ENCODE results near the gene PXDN.
A peak's percentile ranks its signal among the peaks of the same experiment; 100 is the strongest.
"Not testable (repeated sequence)": the region's sequence is repeated elsewhere in the genome, so short reads cannot be mapped to it uniquely, and the experiment has no call there.

Gene PXDN, protein sequence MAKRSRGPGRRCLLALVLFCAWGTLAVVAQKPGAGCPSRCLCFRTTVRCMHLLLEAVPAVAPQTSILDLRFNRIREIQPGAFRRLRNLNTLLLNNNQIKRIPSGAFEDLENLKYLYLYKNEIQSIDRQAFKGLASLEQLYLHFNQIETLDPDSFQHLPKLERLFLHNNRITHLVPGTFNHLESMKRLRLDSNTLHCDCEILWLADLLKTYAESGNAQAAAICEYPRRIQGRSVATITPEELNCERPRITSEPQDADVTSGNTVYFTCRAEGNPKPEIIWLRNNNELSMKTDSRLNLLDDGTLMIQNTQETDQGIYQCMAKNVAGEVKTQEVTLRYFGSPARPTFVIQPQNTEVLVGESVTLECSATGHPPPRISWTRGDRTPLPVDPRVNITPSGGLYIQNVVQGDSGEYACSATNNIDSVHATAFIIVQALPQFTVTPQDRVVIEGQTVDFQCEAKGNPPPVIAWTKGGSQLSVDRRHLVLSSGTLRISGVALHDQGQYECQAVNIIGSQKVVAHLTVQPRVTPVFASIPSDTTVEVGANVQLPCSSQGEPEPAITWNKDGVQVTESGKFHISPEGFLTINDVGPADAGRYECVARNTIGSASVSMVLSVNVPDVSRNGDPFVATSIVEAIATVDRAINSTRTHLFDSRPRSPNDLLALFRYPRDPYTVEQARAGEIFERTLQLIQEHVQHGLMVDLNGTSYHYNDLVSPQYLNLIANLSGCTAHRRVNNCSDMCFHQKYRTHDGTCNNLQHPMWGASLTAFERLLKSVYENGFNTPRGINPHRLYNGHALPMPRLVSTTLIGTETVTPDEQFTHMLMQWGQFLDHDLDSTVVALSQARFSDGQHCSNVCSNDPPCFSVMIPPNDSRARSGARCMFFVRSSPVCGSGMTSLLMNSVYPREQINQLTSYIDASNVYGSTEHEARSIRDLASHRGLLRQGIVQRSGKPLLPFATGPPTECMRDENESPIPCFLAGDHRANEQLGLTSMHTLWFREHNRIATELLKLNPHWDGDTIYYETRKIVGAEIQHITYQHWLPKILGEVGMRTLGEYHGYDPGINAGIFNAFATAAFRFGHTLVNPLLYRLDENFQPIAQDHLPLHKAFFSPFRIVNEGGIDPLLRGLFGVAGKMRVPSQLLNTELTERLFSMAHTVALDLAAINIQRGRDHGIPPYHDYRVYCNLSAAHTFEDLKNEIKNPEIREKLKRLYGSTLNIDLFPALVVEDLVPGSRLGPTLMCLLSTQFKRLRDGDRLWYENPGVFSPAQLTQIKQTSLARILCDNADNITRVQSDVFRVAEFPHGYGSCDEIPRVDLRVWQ (N-terminal part only)

DNA sequence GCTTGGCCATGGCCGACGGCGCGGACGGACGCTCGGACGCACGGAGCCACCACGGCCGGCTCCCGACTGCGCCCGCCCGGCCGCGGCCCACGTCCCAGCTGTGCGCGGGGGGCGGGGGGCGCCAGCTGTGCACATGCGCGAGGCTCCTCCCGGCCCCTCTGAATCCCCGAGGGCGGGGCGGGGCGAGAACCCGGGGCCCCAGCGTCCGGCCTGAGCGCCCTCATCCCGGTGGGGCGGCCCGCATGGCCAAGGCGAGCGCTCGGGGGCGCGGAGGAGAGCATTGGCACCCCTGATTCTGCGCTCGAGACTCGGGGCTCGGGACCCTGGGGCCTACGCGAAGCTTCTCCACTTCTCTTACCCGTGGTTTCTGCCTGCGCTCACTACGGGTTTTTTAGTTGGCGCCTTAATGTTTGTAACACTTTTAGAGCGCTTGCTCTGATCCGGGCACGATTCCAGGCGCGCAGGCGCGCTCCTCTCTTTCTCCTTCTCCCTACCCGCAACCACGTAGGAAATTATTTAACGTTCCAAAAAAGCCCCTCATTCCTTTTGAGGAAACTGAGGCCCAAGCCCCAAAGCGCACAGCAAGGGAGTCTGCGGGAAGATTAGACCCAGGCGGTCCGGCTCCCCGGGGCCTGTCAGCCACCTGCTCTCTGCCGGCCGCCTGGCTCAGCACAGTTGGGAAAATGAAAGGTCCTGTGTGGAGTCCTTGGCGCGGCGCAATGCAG is at the start of gene PXDN:
Gene PXDN, minus strand, starts transcription at position 70 of the 725 bp plus-strand sequence. Its CDS starts 60 bp downstream, at position 10.
- DNase-seq = peak in 9 of 51 donors; percentile 15 to 46 (median 27)

DNA sequence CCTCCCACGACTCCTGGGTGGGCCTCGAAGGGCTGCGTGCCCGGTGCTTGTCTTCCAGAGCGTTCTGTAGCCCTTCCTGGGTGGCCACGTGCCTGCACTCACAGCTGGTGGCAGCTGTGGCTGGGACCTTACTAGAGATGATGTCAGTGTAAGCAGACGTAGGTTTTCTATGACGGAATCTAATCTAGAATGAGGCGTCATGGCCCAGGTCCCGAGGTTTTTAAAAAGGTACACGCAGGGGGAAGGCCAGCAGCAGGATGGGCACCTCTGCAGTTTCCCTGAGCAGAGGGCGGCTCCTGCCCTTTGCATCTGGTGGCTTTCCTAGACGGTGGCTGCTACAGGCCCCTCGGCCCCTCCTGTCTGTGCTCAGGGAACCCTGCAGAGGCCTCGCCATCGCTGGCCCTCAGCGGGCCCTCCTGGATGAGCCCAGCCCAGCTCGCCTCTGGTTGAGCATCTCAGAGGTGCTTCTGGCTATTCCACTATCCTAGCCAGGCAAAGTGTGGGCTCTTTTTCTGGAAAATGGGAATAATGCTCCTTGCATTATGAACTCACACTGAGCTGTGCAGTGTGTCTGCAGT is 49.6 kb upstream of the PXDN start:
- DNase-seq = no peak

DNA sequence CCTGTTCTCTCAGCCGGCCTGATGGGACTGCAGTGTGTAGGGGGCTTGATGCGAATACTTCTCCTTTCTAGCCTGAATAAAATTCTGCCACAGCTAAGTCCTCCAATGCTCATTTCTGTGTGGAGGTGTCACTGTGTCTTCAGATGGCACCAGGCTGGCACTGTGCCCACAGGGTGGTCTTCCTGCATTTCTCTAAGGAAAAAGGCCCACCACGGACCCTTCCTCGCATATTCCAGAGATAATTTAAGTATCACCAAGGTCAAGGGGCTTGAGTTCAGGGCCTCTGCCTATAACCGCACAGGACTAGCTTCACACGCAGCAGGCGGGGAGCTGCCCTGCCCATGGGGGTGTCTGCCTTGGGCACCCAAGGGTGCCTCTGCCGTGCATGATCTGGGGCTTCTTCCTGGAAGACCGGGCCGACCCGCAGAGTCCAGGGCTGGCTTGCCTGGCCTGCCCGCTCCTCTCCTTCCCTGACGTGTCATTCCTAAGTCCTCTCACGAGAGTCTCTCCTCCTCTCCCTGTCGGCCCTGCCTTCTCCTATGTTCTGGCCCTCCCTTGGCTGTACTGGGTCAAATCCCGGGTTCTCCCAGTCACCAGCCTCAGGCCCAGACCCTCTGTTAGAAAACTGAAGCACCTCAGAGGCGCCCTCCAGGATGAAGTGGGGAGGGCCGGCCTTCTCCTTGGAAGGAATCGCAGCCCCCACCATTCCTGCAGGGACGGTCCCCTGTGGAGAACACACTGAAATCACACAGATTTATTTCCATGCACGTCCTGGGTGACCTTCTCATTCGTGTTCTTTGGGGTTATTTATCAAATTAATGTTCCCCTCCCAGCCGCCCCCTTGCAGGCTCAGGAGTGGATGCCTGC is 48.9 kb upstream of the PXDN start:
- no peak for DNase-seq

DNA sequence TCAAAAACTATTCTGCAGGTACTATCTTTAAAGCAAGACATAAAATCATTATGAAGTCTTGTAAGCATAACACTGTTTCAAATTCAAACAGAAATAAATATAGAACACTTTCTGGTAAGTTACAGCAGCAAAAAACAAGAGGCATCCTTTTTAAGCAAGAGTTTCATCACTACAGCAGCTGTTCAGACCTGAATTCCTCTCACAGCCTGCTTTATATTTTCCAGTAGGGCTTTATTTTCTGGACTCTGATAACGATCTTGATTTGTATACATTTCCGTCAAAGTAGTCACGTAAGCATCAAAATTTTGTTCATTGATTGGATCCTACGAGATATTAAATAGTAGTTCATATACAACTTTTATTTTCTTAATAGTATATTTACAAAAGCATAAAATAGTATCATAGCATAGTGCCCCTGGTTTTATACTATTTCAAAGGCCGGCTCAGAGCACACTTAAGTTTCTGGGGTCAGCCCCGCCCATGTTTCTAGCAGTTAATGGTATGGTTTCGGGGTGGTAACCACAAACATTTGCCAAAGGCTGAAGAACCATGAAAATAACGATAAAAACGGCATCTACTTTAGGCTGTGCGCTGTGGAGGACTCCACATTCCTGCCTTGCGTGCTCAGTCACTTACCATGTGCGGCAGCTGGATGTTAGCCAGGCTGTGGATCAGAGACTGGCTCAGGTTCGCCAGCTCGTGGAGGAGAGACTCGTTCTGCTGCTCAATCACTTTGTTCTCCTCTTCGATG is 47.5 kb upstream of the PXDN start:
- peak in 1 of 51 donors; percentile 30 for DNase-seq

DNA sequence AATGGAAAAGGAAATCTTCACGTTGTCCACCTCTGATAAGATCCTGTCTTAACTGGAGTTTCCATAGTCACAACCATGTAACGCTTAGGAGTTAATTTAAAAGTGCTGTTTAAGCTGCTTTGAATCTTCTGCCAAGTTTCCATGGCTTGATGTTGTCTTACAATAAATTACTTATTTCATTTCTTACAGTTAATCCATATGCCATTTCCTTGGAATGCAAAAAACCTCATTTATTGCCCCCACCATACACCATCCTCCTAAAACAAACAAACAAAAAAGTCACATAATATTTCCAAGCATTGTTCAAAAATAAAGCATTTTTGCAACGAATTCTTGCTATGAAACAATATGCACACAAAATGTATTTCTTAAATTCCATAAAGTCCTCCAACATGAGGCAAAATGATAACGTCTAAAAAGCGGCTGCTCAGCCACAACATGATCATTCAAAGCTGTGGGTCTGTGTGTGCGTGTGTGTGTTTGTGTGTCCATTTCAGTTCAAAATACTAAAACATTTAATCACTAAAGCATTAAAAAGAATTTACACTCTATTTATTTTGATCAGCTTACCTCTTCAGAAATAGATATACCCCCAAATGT is 46.8 kb upstream of the PXDN start:
- no peak for DNase-seq

DNA sequence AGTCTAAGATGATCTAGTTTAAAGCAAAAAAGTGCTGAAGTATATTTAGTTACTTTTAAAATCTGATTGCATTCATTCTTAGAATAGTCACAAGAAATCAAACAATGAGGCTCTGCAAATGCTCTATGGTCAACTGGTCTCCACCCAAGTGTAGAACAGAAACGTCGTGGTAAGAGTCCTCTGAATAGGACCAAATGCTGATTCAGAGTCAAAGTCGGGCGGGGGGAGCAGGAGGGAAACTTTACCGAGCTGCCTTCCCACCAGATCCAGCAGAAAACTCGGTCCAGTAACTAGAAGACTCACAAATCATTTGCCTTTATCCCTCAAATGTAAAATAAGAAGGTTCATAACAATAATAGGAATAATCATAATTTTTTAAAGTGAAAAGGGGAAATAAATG is 46.2 kb upstream of the PXDN start:
- DNase-seq = no peak

DNA sequence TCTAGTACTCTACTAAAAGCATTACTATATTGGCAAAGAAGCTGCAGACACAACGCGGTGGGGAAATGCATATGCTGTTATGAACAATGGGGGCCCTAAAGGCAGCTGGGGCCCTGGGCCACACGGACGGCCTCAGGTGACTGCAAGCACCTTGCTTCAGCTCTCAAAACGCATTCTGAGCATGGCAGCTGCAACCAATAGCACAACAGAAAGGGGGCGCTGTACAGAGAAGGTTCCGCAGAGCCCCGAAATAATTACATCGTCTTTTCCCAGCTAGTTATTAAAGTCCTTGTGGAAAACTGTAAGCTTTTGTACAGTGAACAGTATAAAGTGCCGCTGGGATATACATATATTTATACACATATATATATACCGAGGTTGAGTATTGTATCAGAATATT is 45.3 kb upstream of the PXDN start:
- no peak for DNase-seq

DNA sequence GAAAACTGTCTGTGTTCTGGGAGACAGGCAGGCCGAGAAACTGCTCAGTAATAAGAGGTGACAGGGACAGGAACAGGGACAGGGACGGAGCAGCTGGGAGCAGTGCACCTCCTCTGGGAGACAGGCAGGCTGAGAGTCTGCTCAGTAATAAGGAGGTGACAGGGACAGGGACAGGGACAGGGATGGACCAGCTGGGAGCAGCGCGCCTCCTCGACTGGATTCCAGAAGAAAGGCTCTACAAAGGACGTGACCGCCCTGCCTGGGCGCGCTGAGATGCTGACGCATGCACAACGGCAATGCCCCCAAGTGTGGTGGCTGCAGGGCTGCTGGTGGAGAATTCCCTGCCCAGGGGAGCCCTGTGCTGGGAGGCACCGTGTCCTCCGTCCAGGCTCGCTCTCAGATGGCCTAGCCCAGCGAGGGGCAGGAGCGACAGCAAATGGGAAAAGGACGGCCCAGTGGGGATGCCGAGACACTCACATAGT is 44.2 kb upstream of the PXDN start:
- no peak for DNase-seq

DNA sequence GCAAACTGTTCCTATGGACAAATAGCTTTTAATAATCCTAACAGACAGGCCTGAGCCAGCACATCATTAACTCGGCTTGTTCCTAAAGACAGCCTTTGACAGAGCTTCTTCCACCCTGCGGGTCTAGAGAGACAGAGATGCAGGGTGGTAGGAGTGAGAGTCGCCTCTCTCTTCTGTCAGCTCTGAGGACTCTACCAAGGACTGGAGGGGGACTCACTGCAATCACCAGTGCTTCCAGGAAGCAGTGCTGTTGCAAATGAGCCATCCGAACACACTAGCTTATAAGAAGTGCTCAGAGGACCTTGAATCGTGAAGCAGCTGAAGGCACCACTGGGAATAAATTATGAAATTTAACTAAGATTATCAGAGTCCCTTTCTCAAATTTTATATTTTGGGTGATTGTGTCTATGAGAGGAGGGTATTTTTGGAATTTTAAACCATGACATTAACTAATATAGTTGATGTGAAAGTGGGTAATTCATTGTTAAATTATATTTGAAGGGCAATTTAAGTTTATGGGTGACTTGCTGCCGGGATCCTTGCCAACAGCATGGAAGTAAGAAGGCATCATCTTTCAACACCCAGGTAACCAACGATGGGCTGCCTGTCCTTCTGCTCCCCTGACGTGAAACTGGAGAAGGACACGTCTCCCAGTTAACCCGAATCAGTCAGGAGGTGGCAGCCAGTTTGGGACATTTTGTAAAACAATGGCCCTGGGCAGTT is 43.6 kb upstream of the PXDN start:
- DNase-seq = no peak

DNA sequence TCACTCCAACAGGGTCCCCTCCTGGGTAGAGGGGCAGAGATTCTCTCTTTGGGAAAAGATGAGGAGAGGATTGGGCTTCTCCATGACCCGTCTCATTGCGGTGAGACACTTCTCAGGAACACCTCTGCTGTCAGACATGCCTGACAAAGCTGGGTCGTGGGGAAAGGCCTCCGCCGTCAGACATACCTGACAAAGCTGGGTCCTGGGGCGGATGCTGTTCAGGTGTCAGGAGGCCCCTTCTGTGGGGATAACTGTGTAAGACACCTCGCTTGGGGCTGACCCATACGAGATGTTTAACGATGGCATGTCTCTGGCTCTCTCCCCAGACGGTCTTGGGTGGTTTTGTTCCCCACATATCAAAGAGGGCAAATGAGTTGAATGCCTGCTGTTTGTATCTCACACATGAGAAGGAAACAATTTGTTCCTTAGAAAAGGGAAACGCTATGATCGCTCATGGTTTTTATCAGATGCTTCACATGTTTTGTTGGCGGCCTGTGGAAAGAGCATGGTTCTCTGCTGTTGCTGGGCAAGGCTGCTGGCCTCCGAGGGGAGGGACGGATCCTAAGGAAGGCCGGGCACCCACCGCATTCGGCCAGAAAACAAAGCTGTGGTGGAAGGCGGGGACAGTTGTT is 40.8 kb upstream of the PXDN start:
- no peak for DNase-seq

DNA sequence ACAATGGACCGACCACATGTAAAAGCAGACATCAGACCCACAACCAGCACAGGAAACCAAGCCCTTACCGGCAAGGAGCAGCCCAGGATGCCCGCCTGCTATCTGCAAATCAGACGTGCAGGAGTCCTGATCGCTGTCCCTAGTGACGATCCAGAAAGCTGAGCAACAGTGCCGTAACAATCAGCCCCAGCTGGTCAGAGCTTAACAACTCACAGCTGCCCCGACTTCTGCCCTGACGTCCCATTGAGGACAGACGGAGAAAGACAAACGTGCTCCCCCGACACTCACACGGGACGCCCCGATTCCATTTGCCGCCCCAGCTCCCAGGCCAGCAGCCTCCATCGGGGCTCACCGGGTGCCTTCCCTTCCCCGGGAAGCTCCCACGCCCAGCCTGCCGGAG is 39.8 kb upstream of the PXDN start:
- no peak for DNase-seq

DNA sequence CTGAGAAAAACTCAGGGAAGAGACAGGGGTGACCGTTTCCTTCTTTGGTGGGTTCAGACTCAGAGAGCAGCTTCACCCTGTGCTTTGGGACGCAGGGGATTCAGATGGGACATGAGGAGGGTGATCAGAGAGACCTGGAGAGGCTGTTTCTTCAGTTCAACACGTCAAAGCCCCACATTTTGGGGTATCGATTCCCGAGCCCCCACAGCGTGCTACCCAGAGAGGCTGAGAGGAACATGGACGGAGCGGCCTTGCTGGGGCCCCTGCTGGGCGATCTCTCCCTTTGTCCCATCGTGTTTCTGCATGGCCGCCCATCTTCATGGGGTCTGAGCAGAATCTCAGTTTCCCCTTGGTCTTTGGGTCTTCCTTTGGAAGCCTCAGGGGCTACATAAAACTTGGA is 38.2 kb upstream of the PXDN start:
- no peak for DNase-seq

DNA sequence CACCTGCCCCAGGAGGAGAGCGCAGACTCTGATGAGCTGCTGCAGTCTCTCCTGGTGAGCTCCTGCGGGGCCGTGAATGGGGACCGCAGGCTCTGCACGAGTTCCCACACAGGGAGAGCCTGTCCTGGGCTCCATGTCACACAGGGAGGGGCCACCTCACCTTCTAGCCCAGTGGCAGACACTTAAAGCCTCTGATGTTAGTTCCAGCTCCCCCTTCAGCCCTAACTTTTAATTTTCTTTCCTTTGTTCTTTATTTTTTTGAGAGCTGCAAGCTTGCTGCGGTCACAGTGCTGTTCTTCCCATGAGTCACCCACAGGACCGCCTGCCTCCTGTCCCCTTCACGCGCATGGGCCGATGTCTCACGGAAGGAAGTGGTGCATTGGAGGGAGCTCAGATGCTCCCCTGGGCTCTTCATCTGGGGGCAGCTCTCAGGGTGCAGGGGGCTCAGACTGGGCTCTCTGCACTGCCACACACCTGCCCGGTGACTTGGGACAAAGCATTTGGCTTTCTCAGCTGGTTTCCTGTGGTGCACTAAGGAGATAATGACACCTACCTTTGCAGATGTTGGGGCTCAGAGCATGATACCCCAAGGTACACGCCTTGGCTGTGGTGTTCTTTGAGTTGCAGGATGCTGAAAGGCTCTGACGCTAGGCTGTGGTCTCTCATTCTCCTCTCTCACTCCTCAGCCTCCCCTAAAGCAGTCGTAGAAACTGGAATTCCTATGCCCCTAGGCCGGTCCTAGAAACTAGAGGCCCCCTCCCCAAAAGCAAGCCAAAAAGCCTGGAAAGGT is 37.2 kb upstream of the PXDN start:
- no peak for DNase-seq

DNA sequence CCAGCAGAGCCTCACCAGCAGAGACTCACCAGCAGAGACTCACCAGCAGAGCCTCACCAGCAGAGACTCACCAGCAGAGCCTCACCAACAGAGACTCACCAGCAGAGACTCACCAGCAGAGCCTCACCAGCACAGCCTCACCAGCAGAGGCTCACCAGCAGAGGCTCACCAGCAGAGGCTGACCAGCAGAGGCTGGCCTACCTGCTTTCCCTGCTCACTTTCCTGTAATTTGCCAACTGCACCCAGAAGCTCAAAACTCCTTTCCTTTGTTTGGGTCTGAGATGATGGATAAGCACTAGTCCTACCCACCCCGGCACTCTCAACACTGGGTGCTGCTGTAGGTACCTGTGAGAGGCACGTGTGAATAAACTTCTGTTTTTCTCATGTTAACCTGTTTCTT is 36.4 kb upstream of the PXDN start:
- no peak for DNase-seq

DNA sequence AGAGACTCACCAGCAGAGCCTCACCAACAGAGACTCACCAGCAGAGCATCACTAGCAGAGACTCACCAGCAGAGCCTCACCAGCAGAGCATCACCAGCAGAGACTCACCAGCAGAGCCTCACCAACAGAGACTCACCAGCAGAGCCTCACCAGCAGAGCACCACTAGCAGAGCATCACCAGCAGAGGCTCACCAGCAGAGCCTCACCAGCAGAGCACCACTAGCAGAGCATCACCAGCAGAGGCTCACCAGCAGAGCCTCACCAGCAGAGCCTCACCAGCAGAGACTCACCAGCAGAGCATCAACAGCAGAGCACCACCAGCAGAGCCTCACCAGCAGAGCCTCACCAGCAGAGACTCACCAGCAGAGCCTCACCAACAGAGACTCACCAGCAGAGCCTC is 35.7 kb upstream of the PXDN start:
- not testable (repeated sequence) for DNase-seq

DNA sequence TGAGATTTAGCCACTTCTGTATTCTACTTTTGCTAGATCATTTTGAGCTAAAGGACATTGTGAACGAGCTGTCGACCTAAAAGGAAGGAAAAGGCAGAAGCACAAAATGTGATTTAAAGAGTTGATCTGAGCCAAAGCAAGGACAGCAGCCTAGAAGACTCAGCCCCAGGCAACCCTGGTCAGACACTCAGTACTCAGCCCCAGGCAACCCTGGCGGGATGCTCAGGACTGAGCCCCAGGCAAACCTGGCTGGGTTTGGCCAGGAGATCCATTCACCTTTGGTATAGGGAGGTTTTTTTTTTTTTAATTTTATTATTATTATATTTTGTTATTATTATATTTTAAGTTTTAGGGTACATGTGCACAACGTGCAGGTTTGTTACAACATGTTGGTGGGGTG is 34.3 kb upstream of the PXDN start:
- no peak for DNase-seq

Measured in hypothalamus (tissue), 51 donors.